Caco-2 (cell line): ENCODE results near the gene C11orf54. TPM values are rescaled to one million over a fixed set of nuclear protein-coding genes. Genes with fewer than 3 reads are reported as not detected.
A peak's percentile ranks its signal among the peaks of the same experiment; 100 is the strongest.

Experiments used
- BruUV-seq: library from RNA; stranded (reverse); fragments of 400-500 nt; replicated peaks from 2 replicates; lab custom pipeline; 2021; lab: Mats Ljungman, UMichigan
- CTCF ChIA-PET: fragments of 300-600 bp; sonication (Branson Sonifier 250); formaldehyde crosslinking; loops from one replicate; lab custom pipeline; 2022; ENCODE audit warnings: antibody characterized with exemption; lab: Charles Lee
- POLR2A ChIA-PET: fragments of 300-600 bp; sonication (Branson Sonifier 250); formaldehyde crosslinking; loops from one replicate; lab custom pipeline; 2022; ENCODE audit warnings: antibody characterized with exemption; lab: Charles Lee
- DNase-seq, 2 experiments: peaks; one replicate each; pipeline versions ENCODE4 v3.0.0 to v3.0.0-alpha.2; 2020 to 2022
- H3K27me3 ChIP-seq: replicated peaks from 2 replicates; pipeline ENCODE4 v1.6.0; 2011; ENCODE audit warnings: low read length; ENCODE audit not compliant: control insufficient read depth, insufficient read depth
- H3K36me3 ChIP-seq: 2 replicates; pipeline ENCODE4 v1.5.1; 2011; ENCODE audit warnings: low read length; ENCODE audit not compliant: control insufficient read depth, insufficient read depth
- H3K4me1 ChIP-seq: fragments of 250-450 bp; sonication (Bioruptor Pico); 2 replicates; pipeline ENCODE4 v1.5.1; 2020; ENCODE audit warnings: mild to moderate bottlenecking
- H3K4me3 ChIP-seq: 2 replicates; pipeline ENCODE4 v1.5.1; 2011; ENCODE audit warnings: low read depth, mild to moderate bottlenecking, control low read depth, low read length
- H3K9me3 ChIP-seq: fragments of 250-450 bp; sonication (Bioruptor Pico); 2 replicates; pipeline ENCODE4 v1.5.1; 2020; ENCODE audit warnings: mild to moderate bottlenecking, moderate library complexity
- H3K27ac Mint-ChIP-seq: one replicate; pipeline ENCODE4 v1.8.0; 2022; ENCODE audit warnings: mixed read lengths; ENCODE audit not compliant: unreplicated experiment
- H3K27me3 Mint-ChIP-seq: one replicate; pipeline ENCODE4 v1.8.0; 2022; ENCODE audit warnings: mixed read lengths; ENCODE audit not compliant: insufficient read depth, unreplicated experiment
- H3K36me3 Mint-ChIP-seq: one replicate; pipeline ENCODE4 v1.8.0; 2022; ENCODE audit warnings: mild to moderate bottlenecking, mixed read lengths; ENCODE audit not compliant: insufficient read depth, unreplicated experiment
- H3K4me1 Mint-ChIP-seq: one replicate; pipeline ENCODE4 v1.8.0; 2022; ENCODE audit warnings: low read depth, mixed read lengths; ENCODE audit not compliant: unreplicated experiment
- H3K4me3 Mint-ChIP-seq: one replicate; pipeline ENCODE4 v1.8.0; 2022; ENCODE audit warnings: mild to moderate bottlenecking, moderate library complexity, mixed read lengths; ENCODE audit not compliant: unreplicated experiment
- H3K9me3 Mint-ChIP-seq: one replicate; pipeline ENCODE4 v1.8.0; 2022; ENCODE audit warnings: mixed read lengths; ENCODE audit not compliant: unreplicated experiment
- intact Hi-C: fragments of 100-400 bp; cut with micrococcal nuclease; formaldehyde crosslinking; loops from one replicate; pipeline ENCODE4 v1.10.0; 2022; ENCODE audit not compliant: unreplicated experiment
- total RNA-seq: library from RNA; stranded (reverse); gene quantifications from 2 replicates; pipeline ENCODE4 v1.2.3, GENCODE V29; 2022
- TF ChIP-seq, protein P1 (sequence below), 2 experiments: fragments of 200-600 bp in 1 of 2; IDR thresholded peaks; 1 replicate in 1 of 2; 2 replicates in 1 of 2; pipeline versions ENCODE4 v1.5.1 to v1.8.0; 2011 to 2022; ENCODE audit warnings: antibody characterized with exemption in 1 of 2, control low read depth in 1 of 2, inconsistent platforms in 1 of 2, low read depth in 1 of 2, low read length in 1 of 2, mild to moderate bottlenecking in 1 of 2, moderate library complexity in 1 of 2; ENCODE audit not compliant: insufficient read depth in 1 of 2, severe bottlenecking in 1 of 2, unreplicated experiment in 1 of 2

Gene C11orf54
- total RNA-seq, 1 experiment from 2014 or later = 20.7 TPM

DNA sequence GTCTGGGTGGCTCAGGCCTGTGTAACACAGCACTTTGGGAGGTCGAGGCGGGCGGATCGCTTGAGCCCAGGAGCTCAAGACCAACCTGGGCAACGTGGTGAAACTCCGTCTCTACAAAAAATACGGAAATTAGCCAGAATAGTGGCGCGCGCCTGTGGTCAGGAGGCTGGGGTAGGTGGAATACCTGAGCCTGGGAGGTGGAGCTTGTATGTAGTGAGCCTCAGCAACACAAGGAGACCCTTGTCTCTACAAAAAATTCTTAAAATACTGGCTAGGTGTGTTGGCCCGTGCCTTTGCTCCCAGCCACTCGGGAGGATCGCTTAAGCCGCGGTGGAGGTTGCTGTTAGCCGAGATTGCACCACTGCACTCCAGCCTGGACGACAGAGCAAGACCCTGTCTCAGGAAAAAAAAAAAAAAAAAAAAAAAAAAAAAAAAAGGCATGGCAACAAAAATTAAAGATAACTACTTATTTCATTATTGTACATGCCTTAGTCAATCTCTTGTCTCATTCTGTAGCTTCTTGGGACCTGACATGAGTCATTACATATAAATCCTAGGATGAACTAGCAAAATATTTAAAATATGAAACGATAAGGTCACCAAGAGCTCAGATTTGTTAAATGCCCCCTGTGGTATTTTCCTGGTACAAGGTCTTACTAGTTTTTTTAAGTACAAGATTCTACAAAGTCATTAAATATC lies 1.3 kb upstream of the C11orf54 start:
- intact Hi-C loops = loop anchor here (2.0 kb wide), 1 partner anchor 755 kb away; no protein-coding TSS in a partner anchor
- H3K4me3 ChIP-seq = peak overlapping the region; percentile 74
- CTCF ChIA-PET = interaction anchor here (0.7 to 3.6 kb wide), 2 partner anchors 43 to 165 kb away, joined by 5 to 57 read pairs; partner anchors contain the start of gene MED17
- Mint-ChIP-seq H3K9me3 (no peaks in the 10 kb centered on the region), H3K27ac (peak overlapping the region; percentile 98), H3K27me3 (no peaks in the 10 kb centered on the region), H3K36me3 (peaks cover 73% of the 10 kb centered on the region), H3K4me3 (peak overlapping the region; percentile 89), H3K4me1 (peaks cover 58% of the 10 kb centered on the region)
- TF ChIP-seq, protein P1, sequence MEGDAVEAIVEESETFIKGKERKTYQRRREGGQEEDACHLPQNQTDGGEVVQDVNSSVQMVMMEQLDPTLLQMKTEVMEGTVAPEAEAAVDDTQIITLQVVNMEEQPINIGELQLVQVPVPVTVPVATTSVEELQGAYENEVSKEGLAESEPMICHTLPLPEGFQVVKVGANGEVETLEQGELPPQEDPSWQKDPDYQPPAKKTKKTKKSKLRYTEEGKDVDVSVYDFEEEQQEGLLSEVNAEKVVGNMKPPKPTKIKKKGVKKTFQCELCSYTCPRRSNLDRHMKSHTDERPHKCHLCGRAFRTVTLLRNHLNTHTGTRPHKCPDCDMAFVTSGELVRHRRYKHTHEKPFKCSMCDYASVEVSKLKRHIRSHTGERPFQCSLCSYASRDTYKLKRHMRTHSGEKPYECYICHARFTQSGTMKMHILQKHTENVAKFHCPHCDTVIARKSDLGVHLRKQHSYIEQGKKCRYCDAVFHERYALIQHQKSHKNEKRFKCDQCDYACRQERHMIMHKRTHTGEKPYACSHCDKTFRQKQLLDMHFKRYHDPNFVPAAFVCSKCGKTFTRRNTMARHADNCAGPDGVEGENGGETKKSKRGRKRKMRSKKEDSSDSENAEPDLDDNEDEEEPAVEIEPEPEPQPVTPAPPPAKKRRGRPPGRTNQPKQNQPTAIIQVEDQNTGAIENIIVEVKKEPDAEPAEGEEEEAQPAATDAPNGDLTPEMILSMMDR (IDR thresholded peaks at IDR 0.05; ENCODE audit: insufficient read depth in 1 of 2, low read depth in 1 of 2, low read length in 1 of 2, severe bottlenecking in 1 of 2, unreplicated experiment in 1 of 2) = no peak
- no peaks in the 10 kb centered on the region for H3K9me3 ChIP-seq
- H3K36me3 ChIP-seq = peaks cover 15% of the 10 kb centered on the region
- peak; percentile 76 to 80 for DNase-seq
- no TSS peak for BruUV-seq
- no peaks in the 10 kb centered on the region for H3K27me3 ChIP-seq
- H3K4me1 ChIP-seq = peaks cover 49% of the 10 kb centered on the region
- POLR2A ChIA-PET = interaction anchor here (0.5 to 3.9 kb wide), 9 partner anchors 8 to 1471 kb away, joined by 3 to 130 read pairs (median 9); partner anchors contain the start of genes CEP295 and MED17

DNA sequence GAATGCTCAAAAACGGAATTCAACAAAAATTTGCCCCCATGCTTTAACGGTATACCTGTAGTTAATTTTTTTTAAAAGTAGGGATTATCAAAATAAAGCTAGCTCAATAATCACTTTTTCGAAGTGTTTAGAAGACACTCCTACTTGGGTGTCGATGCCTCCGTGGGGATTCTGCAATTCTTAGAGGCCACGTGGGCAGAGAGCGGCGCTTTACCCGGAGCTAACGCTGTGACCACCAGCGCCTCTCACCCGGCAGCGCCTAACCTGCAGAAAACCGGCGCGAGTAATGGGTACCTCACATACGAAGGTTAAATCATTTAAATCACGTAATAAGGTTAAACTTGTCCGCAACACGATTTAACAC lies 760 bp upstream of the C11orf54 start:
- Mint-ChIP-seq H3K36me3 (peaks cover 67% of the 10 kb centered on the region), H3K4me1 (peaks cover 59% of the 10 kb centered on the region), H3K27ac (peak overlapping the region; percentile 98), H3K9me3 (no peaks in the 10 kb centered on the region), H3K27me3 (no peaks in the 10 kb centered on the region), H3K4me3 (peak overlapping the region; percentile 89)
- peaks cover 13% of the 10 kb centered on the region for H3K36me3 ChIP-seq
- POLR2A ChIA-PET = interaction anchor here (0.7 to 3.9 kb wide), 7 partner anchors 8 to 199 kb away, joined by 3 to 130 read pairs (median 9); partner anchors contain the start of genes CEP295 and MED17
- H3K9me3 ChIP-seq = no peaks in the 10 kb centered on the region
- DNase-seq = peak; percentile 78 to 84
- no TSS peak for BruUV-seq
- TF ChIP-seq, protein P1 (IDR thresholded peaks at IDR 0.05; ENCODE audit: insufficient read depth in 1 of 2, low read depth in 1 of 2, low read length in 1 of 2, severe bottlenecking in 1 of 2, unreplicated experiment in 1 of 2) = no peak
- intact Hi-C loops = loop anchor here (1.0 to 2.0 kb wide), 3 partner anchors 30 to 754 kb away; partner anchors contain the start of gene MED17
- H3K27me3 ChIP-seq = no peaks in the 10 kb centered on the region
- CTCF ChIA-PET = interaction anchor here (0.6 to 3.6 kb wide), 2 partner anchors 43 to 170 kb away, joined by 3 to 57 read pairs; partner anchors contain the start of gene MED17
- H3K4me1 ChIP-seq = peaks cover 50% of the 10 kb centered on the region
- peak overlapping the region; percentile 74 for H3K4me3 ChIP-seq

DNA sequence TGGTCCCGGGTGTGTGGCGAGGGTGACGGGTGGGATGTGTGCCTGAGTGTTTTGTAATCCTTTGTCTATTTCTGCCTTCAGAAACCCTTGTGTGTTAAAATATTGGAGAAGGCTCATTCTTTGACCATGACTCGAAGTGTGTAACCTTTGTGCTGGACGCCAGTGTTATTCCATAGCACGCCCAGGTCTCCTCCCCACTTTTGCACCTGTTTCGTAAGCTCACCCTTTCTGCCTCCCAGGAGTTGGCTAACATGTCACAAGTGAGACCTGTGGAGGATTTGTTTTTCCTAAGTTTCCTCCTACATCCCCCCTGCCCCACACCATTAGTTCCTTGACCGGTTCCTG lies 382 bp downstream of the C11orf54 start:
- TSS peak; percentile 81 for BruUV-seq
- Histone ChIP-seq H3K27me3 (no peaks in the 10 kb centered on the region), H3K4me1 (peaks cover 48% of the 10 kb centered on the region), H3K9me3 (no peaks in the 10 kb centered on the region), H3K36me3 (peaks cover 13% of the 10 kb centered on the region), H3K4me3 (peak overlapping the region; percentile 74)
- POLR2A ChIA-PET = interaction anchor here (0.6 to 3.9 kb wide), 19 partner anchors 9 to 1348 kb away, joined by 3 to 130 read pairs (median 4); partner anchors contain the start of genes CEP295, ENDOD1, MED17 and PANX1
- H3K4me3 Mint-ChIP-seq = peak overlapping the region; percentile 89
- H3K9me3 Mint-ChIP-seq = no peaks in the 10 kb centered on the region
- intact Hi-C loops = loop anchor here (1.0 to 2.0 kb wide), 3 partner anchors 28 to 753 kb away; partner anchors contain the start of gene MED17
- CTCF ChIA-PET = interaction anchor here (0.6 to 3.6 kb wide), 3 partner anchors 25 to 108 kb away, joined by 3 to 57 read pairs (median 3); partner anchors contain the start of genes MED17 and VSTM5
- DNase-seq = peak; percentile 87 to 88
- no peaks in the 10 kb centered on the region for H3K27me3 Mint-ChIP-seq
- H3K4me1 Mint-ChIP-seq = peaks cover 56% of the 10 kb centered on the region
- H3K27ac Mint-ChIP-seq = peak overlapping the region; percentile 98
- peaks cover 56% of the 10 kb centered on the region for H3K36me3 Mint-ChIP-seq
- TF ChIP-seq, protein P1 (IDR thresholded peaks at IDR 0.05; ENCODE audit: insufficient read depth in 1 of 2, low read depth in 1 of 2, low read length in 1 of 2, severe bottlenecking in 1 of 2, unreplicated experiment in 1 of 2) = no peak
